GM19395 (cell line): ENCODE measurements around the gene ZNF584.
"Not testable (repeated sequence)": the region's sequence is repeated elsewhere in the genome, so short reads cannot be mapped to it uniquely, and the experiment has no call there.

Source experiments
- ATAC-seq: cut with Tn5 transposase; IDR thresholded peaks from one replicate; pipeline ENCODE4 v1.9.1; 2021; ENCODE audit warnings: mild to moderate bottlenecking, moderate library complexity; ENCODE audit not compliant: unreplicated experiment

ZNF584 gene

DNA sequence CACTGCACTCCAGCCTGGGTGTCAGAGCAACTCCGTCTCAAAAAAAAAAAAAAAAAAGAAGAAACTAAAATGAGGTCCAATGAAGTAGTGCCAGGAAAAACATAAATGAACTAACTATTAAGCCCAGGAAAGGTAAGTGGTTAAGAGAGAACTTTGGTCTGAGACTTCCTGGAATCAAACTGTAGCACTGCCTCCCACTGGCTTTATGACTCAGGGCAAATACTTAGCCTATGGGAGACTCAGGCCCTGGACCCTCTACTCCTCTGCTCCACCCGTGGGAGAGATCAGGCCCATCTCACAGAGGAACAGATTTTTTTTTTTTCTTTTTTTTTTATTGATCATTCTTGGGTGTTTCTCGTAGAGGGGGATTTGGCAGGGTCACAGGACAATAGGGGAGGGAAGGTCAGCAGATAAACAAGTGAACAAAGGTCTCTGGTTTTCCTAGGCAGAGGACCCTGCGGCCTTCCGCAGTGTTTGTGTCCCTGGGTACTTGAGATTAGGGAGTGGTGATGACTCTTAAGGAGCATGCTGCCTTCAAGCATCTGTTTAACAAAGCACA lies 4.5 kb upstream of the ZNF584 start:
- not testable (repeated sequence) for ATAC-seq

DNA sequence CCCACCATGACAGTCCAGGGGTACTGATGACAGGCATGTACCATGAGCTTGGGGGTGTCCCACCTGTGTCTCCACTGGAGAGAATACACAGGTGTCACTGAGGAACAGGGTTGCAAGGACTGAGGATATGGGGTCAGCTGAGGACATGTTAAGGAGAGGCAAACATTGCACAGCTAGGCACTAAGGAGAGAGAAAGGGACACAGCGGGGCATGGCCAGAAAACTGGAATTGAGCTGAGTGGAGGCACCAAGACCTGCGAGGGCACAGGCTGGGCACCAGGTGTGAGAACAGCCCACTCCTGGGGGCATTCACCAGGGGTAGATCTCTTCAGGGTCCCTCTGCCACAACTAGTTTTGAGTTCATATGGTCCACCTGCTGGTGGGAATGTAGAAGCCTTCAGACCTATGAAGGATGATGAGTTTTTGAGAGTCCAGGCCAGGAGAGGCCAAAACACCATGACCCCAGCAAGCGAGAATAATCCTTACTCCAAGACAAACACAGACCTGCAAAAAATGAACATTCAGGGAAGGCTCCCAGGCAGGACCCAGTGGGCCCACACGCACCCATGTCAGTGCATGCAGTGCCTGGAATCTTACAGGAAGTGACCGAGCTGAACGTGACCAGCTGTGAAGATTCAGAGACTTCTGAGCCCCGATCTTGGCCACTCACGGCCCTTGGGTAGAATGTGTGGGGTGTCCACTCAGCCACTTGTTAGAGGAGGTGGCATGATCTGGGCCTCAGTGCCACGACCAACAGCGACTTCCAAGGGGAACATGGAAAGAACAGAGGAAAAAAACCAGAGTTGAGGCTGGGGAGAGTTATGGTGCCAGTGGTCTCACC lies 1.4 kb upstream of the ZNF584 start:
- no peak for ATAC-seq

DNA sequence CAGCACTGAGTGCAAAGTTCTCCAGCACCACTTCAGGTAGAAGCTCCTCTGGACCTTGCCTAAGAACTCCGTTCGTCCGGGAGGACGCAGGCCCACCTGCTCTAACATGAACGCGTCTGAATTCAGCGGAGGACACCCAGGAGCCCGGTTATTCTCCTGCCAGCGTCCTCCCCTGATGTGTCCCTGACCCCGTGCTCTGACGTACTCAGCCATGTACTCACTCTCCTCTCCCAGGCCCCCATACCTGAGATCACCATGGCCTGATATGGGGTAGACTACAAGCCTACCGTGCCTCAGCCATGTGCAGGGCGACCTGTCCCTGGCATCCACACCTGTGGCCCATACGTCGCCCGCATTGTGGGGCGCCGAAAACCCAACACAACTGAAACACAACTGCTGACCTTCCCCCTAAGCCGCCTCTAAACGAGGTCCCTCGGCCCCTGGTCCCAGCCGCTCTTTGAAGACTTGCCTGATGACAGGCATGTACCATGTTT lies 744 bp upstream of the ZNF584 start:
- ATAC-seq = peak; percentile 15

DNA sequence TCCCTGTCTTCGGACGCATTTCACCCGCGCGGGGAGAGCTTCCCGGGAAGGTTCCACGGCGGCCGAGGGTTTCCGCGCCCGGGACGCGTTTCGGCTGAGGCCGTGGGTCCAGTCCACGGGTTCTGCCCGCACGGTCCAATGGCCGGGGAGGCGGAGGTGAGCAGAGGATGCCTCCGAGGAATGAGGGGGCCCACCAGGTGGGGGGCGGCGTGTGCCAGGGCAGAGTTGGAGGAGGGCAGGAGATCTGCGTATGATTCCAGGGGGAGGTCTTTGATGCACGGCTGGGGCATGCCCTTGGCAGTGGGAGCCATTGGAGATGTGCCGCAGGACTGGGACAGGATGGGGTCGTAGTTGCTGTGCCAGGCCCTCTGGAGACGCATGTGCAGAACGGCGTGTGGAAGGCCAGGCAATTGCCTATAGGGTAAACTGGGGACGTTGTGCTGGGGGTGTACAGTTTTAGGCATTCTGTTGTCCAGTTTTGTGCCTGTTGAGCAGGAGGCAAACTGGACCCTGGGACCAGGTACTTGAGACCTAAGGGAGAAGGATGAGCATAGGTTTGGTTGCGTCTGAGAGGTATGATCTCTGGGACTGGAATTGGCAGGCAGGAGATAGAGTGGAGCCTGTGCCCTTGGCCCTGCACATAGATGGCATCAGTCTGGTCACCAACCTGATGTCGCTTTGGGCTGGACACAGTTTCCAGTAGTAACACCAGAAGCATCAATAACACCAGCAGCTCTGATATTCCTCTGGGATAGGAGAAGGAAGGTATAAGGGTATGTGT lies 751 bp downstream of the ZNF584 start:
- ATAC-seq = peak; percentile 19

DNA sequence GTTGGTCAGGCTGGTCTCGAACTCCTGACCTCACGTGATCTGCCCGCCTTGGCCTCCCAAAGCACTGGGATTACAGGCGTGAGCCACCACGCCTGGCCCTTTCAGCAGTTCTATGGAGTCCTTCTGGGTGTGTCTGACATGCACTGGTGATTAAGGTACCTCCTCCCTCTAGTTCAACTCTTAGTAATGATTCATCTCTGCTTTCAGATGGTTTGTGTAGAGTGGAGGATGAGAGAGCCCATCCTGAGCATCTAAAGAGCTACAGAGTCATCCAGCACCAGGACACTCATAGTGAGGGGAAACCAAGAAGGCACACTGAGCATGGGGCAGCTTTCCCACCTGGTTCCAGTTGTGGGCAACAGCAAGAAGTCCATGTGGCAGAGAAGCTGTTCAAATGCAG lies 8.2 kb downstream of the ZNF584 start:
- ATAC-seq = no peak

DNA sequence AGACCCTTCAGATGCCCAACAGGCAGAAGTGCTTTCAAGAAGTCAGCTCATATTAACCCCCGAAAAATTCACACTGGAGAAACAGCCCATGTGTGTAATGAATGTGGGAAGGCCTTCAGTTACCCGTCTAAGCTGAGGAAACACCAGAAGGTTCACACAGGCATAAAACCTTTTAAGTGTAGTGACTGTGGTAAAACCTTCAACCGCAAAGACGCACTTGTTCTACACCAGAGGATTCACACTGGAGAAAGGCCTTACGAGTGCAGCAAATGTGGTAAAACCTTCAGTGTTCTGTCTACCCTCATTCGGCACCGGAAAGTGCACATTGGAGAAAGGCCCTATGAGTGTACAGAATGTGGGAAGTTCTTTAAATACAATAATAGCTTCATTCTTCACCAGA lies 8.6 kb downstream of the ZNF584 start:
- ATAC-seq = no peak

GRCh38 chr19:58428617-58429016 lies 20.2 kb downstream of the ZNF584 start:
- no peak for ATAC-seq

- ATAC-seq = no peak
Measured at GRCh38 chr19:58429745-58430144, 21.3 kb downstream of the ZNF584 start.

GRCh38 chr19:58434217-58434616 lies 25.8 kb downstream of the ZNF584 start:
- ATAC-seq = no peak

- ATAC-seq = peak; percentile 97
Measured at GRCh38 chr19:58439576-58440554, 31.4 kb downstream of the ZNF584 start, which contains the start of gene ZNF132. Gene ZNF132 (minus strand): TSS chr19:58440153. CDS start chr19:58439821, 332 bp downstream.

GRCh38 chr19:58440556-58440955 lies 32.1 kb downstream of the ZNF584 start:
- no peak for ATAC-seq

GRCh38 chr19:58442986-58443385 lies 34.5 kb downstream of the ZNF584 start:
- not testable (repeated sequence) for ATAC-seq

- ATAC-seq = not testable (repeated sequence)
Measured at GRCh38 chr19:58448860-58449259, 40.4 kb downstream of the ZNF584 start.

- ATAC-seq = not testable (repeated sequence)
Measured at GRCh38 chr19:58449980-58450379, 41.5 kb downstream of the ZNF584 start.

DNA sequence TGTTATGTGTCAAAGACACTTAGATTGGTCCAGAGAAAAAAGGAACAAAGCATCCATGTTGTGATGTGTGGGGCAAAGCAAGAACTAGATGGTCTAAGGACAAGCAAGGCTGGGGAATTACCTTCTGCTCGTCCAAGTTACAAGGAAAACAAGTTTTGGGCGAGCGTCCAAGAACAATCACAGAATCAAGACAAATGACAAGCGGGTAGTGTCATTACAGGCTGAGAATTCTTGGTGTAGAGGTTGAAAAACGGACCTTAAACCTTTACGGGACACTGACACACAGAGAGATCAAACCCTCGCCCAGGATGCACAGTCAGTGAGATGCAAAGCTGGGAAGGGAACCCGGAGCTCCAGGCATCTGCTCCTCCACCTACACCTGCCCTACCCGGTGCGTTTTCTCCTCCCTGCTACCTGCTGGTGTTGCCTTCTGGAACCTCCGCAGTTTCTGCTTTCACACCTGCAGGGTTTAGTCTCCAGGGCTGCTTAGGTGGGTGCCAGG lies 42.5 kb downstream of the ZNF584 start:
- peak; percentile 22 for ATAC-seq

- peak; percentile 92 for ATAC-seq
Measured at GRCh38 chr19:58451358-58452101, 43.1 kb downstream of the ZNF584 start, which contains the start of gene ZNF324B. Gene ZNF324B (plus strand): TSS chr19:58451622. CDS start chr19:58453702, 2,080 bp downstream.

DNA sequence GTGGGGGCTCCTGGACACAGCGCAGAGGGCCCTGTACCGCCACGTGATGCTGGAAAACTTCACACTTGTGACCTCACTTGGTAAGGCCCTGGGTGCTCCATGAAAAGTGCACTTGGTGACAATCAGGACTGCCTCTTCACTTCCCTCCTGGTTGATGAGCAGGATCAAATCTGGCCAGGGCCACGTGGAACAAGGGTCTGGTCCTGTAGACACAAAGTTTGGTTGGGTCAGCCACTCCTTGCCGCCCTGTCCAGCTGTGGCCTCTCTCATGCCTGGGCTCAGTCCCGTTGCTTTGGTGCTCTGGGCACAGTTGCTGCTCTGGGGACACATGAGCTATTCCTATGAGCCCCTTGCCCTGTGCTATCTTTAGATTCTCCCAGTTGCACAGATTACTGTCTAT lies 45.3 kb downstream of the ZNF584 start:
- no peak for ATAC-seq

- no peak for ATAC-seq
Measured at GRCh38 chr19:58455306-58455705, 46.9 kb downstream of the ZNF584 start.

DNA sequence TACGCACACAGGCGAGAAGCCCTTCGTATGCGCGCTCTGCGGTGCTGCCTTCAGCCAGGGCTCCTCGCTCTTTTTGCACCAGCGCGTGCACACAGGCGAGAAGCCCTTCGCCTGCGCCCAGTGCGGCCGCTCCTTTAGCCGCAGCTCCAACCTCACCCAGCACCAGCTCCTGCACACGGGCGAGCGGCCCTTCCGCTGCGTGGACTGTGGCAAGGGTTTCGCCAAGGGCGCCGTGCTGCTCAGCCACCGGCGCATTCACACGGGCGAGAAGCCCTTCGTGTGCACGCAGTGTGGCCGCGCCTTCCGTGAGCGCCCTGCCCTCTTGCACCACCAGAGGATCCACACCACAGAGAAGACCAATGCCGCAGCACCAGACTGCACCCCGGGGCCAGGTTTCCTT lies 47.7 kb downstream of the ZNF584 start:
- ATAC-seq = no peak
